Measurements from ENCODE around the gene GLCE. TPM values are rescaled to one million over a fixed set of nuclear protein-coding genes. Genes with fewer than 3 reads are reported as not detected.

The GLCE gene
- total and polyA plus RNA-seq, 7 donors = 10.3 to 24.6 (median 13.9) TPM

GRCh38 chr15:69133862-69134519, 26.4 kb upstream of the GLCE start:
- no peaks in the 10 kb centered on the region for H3K9me3 ChIP-seq
- H3K27ac ChIP-seq = no peak overlapping the region
- WGBS, 2 donors = 81 to 86% methylated on average over 5 of the region's 5 CpGs
- peaks cover 0 to 5% (median 0%) of the 10 kb centered on the region in 4 donors for H3K4me1 ChIP-seq
- peaks cover 0 to 5% (median 0%) of the 10 kb centered on the region in 3 donors for H3K27me3 ChIP-seq
- H3K36me3 ChIP-seq = no peaks in the 10 kb centered on the region
- H3K4me3 ChIP-seq = no peak overlapping the region
- intact Hi-C loops (cut with DNase I) = no loop called here
- DNase-seq = no peak
- TF ChIP-seq EP300 (IDR thresholded peaks at IDR 0.05) (no peak), POLR2AphosphoS5 (IDR thresholded peaks at IDR 0.05) (no peak), POLR2A (IDR thresholded peaks at IDR 0.05) (no peak)
- TF ChIP-seq, protein P1, sequence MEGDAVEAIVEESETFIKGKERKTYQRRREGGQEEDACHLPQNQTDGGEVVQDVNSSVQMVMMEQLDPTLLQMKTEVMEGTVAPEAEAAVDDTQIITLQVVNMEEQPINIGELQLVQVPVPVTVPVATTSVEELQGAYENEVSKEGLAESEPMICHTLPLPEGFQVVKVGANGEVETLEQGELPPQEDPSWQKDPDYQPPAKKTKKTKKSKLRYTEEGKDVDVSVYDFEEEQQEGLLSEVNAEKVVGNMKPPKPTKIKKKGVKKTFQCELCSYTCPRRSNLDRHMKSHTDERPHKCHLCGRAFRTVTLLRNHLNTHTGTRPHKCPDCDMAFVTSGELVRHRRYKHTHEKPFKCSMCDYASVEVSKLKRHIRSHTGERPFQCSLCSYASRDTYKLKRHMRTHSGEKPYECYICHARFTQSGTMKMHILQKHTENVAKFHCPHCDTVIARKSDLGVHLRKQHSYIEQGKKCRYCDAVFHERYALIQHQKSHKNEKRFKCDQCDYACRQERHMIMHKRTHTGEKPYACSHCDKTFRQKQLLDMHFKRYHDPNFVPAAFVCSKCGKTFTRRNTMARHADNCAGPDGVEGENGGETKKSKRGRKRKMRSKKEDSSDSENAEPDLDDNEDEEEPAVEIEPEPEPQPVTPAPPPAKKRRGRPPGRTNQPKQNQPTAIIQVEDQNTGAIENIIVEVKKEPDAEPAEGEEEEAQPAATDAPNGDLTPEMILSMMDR (IDR thresholded peaks at IDR 0.05) = no peak

GRCh38 chr15:69134791-69135190, 25.6 kb upstream of the GLCE start:
- no peaks in the 10 kb centered on the region for H3K4me1 ChIP-seq
- no peak for DNase-seq
- 85 to 88% methylated on average over 2 of the region's 2 CpGs for WGBS, 2 donors
- H3K27me3 ChIP-seq = peaks cover 0 to 8% (median 0%) of the 10 kb centered on the region in 3 donors
- no peak overlapping the region for H3K27ac ChIP-seq
- intact Hi-C loops (cut with DNase I) = no loop called here
- no peaks in the 10 kb centered on the region for H3K36me3 ChIP-seq
- no peak overlapping the region for H3K4me3 ChIP-seq
- no peaks in the 10 kb centered on the region for H3K9me3 ChIP-seq
- TF ChIP-seq, protein P1 (IDR thresholded peaks at IDR 0.05) = no peak
- TF ChIP-seq POLR2A (IDR thresholded peaks at IDR 0.05) = no peak
- no peak for TF ChIP-seq POLR2AphosphoS5 (IDR thresholded peaks at IDR 0.05)
- TF ChIP-seq EP300 (IDR thresholded peaks at IDR 0.05) = no peak

DNA sequence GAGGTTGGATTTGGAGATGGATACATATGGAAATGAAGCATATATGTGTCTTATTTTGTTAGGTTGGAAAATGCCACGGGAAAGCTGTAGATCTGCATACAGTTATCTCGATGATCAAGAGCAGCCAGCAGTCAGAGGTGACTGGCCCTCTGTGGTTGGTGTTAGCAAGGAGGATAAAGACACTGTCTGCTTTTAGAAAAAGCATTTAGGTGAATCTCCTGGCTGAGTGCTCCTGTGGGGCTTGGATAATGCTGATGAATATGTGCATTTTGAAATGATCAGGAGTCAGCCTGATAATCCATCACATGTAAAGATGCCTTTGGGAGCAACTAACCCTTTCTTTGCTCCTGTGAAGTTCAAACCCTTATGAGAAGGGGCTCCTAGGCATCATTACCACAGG, 24.9 kb upstream of the GLCE start:
- peaks cover 0 to 6% (median 2%) of the 10 kb centered on the region in 4 donors for H3K4me1 ChIP-seq
- intact Hi-C loops (cut with DNase I) = no loop called here
- H3K4me3 ChIP-seq = no peak overlapping the region
- TF ChIP-seq EP300 (IDR thresholded peaks at IDR 0.05) (no peak), POLR2AphosphoS5 (IDR thresholded peaks at IDR 0.05) (no peak), POLR2A (IDR thresholded peaks at IDR 0.05) (no peak)
- TF ChIP-seq, protein P1 (IDR thresholded peaks at IDR 0.05) = no peak
- 94 to 98% methylated on average over 2 of the region's 2 CpGs for WGBS, 2 donors
- DNase-seq = no peak
- H3K36me3 ChIP-seq = no peaks in the 10 kb centered on the region
- no peaks in the 10 kb centered on the region for H3K9me3 ChIP-seq
- H3K27ac ChIP-seq = no peak overlapping the region
- peaks cover 0 to 11% (median 0%) of the 10 kb centered on the region in 3 donors for H3K27me3 ChIP-seq

DNA sequence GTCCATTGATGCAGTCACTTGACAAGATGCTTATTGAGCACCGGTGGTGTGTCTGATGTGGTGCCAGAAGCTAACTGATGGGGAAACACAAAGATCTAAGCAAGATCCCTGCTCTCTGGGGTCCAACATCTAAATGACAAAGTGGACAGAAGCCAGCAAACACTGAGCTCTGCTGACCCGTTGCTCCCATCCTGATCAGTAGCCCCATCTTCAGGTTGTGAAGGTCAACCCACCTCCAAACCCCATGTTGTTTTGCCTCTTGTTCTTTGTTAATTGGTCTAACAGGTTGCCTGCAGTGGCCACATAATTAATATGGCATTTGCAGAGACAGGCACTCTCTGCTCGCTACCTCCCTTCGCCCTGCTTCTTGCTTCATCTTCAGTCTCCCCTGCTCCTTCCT, 21.5 kb upstream of the GLCE start:
- Histone ChIP-seq H3K4me1 (peaks cover 0 to 25% (median 2%) of the 10 kb centered on the region in 4 donors), H3K4me3 (no peak overlapping the region), H3K27ac (no peak overlapping the region), H3K9me3 (no peaks in the 10 kb centered on the region), H3K27me3 (peaks cover 0 to 12% (median 0%) of the 10 kb centered on the region in 3 donors), H3K36me3 (no peaks in the 10 kb centered on the region)
- intact Hi-C loops (cut with DNase I) = no loop called here
- DNase-seq = no peak
- TF ChIP-seq EP300 (IDR thresholded peaks at IDR 0.05) (no peak), POLR2AphosphoS5 (IDR thresholded peaks at IDR 0.05) (no peak), POLR2A (IDR thresholded peaks at IDR 0.05) (no peak)
- TF ChIP-seq, protein P1 (IDR thresholded peaks at IDR 0.05) = no peak
- 74 to 87% methylated on average over 4 of the region's 4 CpGs for WGBS, 2 donors
